H9 (cell line): Measurements from ENCODE around the gene UST. TPM values are rescaled to one million over a fixed set of nuclear protein-coding genes. Genes with fewer than 3 reads are reported as not detected.
A peak's percentile ranks its signal among the peaks of the same experiment; 100 is the strongest.

Experiments used
- DNase-seq: peaks from one replicate; pipeline ENCODE4 v3.0.0-alpha.2; 2017
- H2AFZ ChIP-seq: one replicate; pipeline ENCODE4 v1.6.1; 2013; ENCODE audit warnings: mild to moderate bottlenecking, low read length, control low read depth, moderate library complexity
- H2AK5ac ChIP-seq: 2 replicates; pipeline ENCODE4 v1.6.1; 2013; ENCODE audit warnings: low read length, control low read depth, mixed read lengths; ENCODE audit not compliant: insufficient read length
- H2BK120ac ChIP-seq: one replicate; pipeline ENCODE4 v1.6.1; 2013; ENCODE audit warnings: low read depth, mild to moderate bottlenecking, low read length, control low read depth, inconsistent platforms; ENCODE audit not compliant: poor library complexity, severe bottlenecking
- H2BK12ac ChIP-seq: 2 replicates; pipeline ENCODE4 v1.6.1; 2013; ENCODE audit warnings: low read length, control low read depth, mixed read lengths, low read depth; ENCODE audit not compliant: insufficient read length
- H2BK15ac ChIP-seq: 2 replicates; pipeline ENCODE4 v1.6.1; 2013; ENCODE audit warnings: low read depth, low read length, control low read depth
- H2BK20ac ChIP-seq: one replicate; pipeline ENCODE4 v1.6.1; 2013; ENCODE audit warnings: low read depth, mild to moderate bottlenecking, low read length, control low read depth, inconsistent platforms; ENCODE audit not compliant: poor library complexity, severe bottlenecking
- H2BK5ac ChIP-seq: 2 replicates; pipeline ENCODE4 v1.6.1; 2013; ENCODE audit warnings: low read length, control low read depth, mixed read lengths; ENCODE audit not compliant: insufficient read length
- H3K14ac ChIP-seq: 2 replicates; pipeline ENCODE4 v1.6.1; 2013; ENCODE audit warnings: low read length, control low read depth; ENCODE audit not compliant: insufficient read depth
- H3K18ac ChIP-seq: 2 replicates; pipeline ENCODE4 v1.6.1; 2013; ENCODE audit warnings: low read depth, mild to moderate bottlenecking, mixed read lengths, low read length, control low read depth; ENCODE audit not compliant: insufficient read length
- H3K23ac ChIP-seq: 2 replicates; pipeline ENCODE4 v1.6.1; 2013; ENCODE audit warnings: low read length, control low read depth, mixed read lengths, low read depth; ENCODE audit not compliant: insufficient read length
- H3K23me2 ChIP-seq: 2 replicates; pipeline ENCODE4 v1.6.1; 2013; ENCODE audit warnings: low read depth, mild to moderate bottlenecking, mixed read lengths, low read length, control low read depth; ENCODE audit not compliant: insufficient read length, poor library complexity, severe bottlenecking
- H3K27ac ChIP-seq: 2 replicates; pipeline ENCODE4 v1.5.1; 2013; ENCODE audit warnings: low read length, control low read depth, mixed read lengths, low read depth; ENCODE audit not compliant: insufficient read length
- H3K27me3 ChIP-seq: 2 replicates; pipeline ENCODE4 v1.6.1; 2013; ENCODE audit warnings: low read length, control low read depth, inconsistent platforms; ENCODE audit not compliant: insufficient read depth
- H3K4ac ChIP-seq: 2 replicates; pipeline ENCODE4 v1.6.1; 2013; ENCODE audit warnings: low read depth, mild to moderate bottlenecking, control low read depth, inconsistent platforms, low read length, moderate library complexity
- H3K4me1 ChIP-seq: 2 replicates; pipeline ENCODE4 v1.6.1; 2013; ENCODE audit warnings: low read length, control low read depth, inconsistent platforms; ENCODE audit not compliant: insufficient read depth
- H3K4me2 ChIP-seq: 2 replicates; pipeline ENCODE4 v1.6.1; 2013; ENCODE audit warnings: low read length, control low read depth, mixed read lengths; ENCODE audit not compliant: insufficient read length, insufficient read depth
- H3K56ac ChIP-seq: 2 replicates; pipeline ENCODE4 v1.6.1; 2013; ENCODE audit warnings: low read depth, mild to moderate bottlenecking, mixed read lengths, low read length, control low read depth; ENCODE audit not compliant: insufficient read length
- H3K79me1 ChIP-seq: 2 replicates; pipeline ENCODE4 v1.6.1; 2013; ENCODE audit warnings: low read depth, mild to moderate bottlenecking, moderate library complexity, low read length, control low read depth, inconsistent platforms; ENCODE audit not compliant: insufficient read depth, poor library complexity, severe bottlenecking
- H3K79me2 ChIP-seq: 2 replicates; pipeline ENCODE4 v1.6.1; 2013; ENCODE audit warnings: low read length, control low read depth, inconsistent platforms; ENCODE audit not compliant: insufficient read depth
- H3K9ac ChIP-seq: 2 replicates; pipeline ENCODE4 v1.6.1; 2013; ENCODE audit warnings: low read length, control low read depth, mixed read lengths; ENCODE audit not compliant: insufficient read length; ENCODE audit errors: extremely low read depth
- H3K9me3 ChIP-seq: one replicate; pipeline ENCODE4 v1.6.1; 2013; ENCODE audit warnings: low read depth, low read length, inconsistent platforms; ENCODE audit not compliant: control insufficient read depth
- H3T11ph ChIP-seq: one replicate; pipeline ENCODE4 v1.6.1; 2013; ENCODE audit warnings: mild to moderate bottlenecking, low read length, control low read depth, inconsistent platforms
- H4K20me1 ChIP-seq: one replicate; pipeline ENCODE4 v1.6.1; 2013; ENCODE audit not compliant: control insufficient read depth, insufficient read length, insufficient read depth
- H4K5ac ChIP-seq: 2 replicates; pipeline ENCODE4 v1.6.1; 2013; ENCODE audit warnings: low read depth, mild to moderate bottlenecking, mixed read lengths, low read length, control low read depth; ENCODE audit not compliant: insufficient read length
- H4K8ac ChIP-seq: replicated peaks from 2 replicates; pipeline ENCODE4 v1.6.1; 2013; ENCODE audit warnings: low read length, control low read depth, mixed read lengths, low read depth; ENCODE audit not compliant: insufficient read length
- H4K91ac ChIP-seq: 2 replicates; pipeline ENCODE4 v1.6.1; 2013; ENCODE audit warnings: low read depth, mild to moderate bottlenecking, moderate library complexity, mixed read lengths, low read length, control low read depth; ENCODE audit not compliant: insufficient read length
- H3K27ac Mint-ChIP-seq, 3 experiments: 2 replicates in 2 of 3; 3 replicates in 1 of 3; pipeline ENCODE4 v1.8.0; 2020 to 2021; ENCODE audit warnings: mixed read lengths in 3 of 3, mild to moderate bottlenecking in 1 of 3, moderate library complexity in 1 of 3
- H3K27me3 Mint-ChIP-seq: 2 replicates; pipeline ENCODE4 v1.8.0; 2021; ENCODE audit warnings: low read depth, mild to moderate bottlenecking, moderate library complexity, mixed read lengths
- H3K36me3 Mint-ChIP-seq, 3 experiments: 2 replicates in 2 of 3; 3 replicates in 1 of 3; pipeline ENCODE4 v1.8.0; 2020 to 2021; ENCODE audit warnings: low read depth in 3 of 3, mixed read lengths in 3 of 3; ENCODE audit not compliant: insufficient read depth in 1 of 3
- H3K4me1 Mint-ChIP-seq, 2 experiments: 2 replicates each; pipeline ENCODE4 v1.8.0; 2020; ENCODE audit warnings: mixed read lengths in 2 of 2
- H3K4me3 Mint-ChIP-seq, 2 experiments: 2 replicates in 1 of 2; 3 replicates in 1 of 2; pipeline ENCODE4 v1.8.0; 2020 to 2021; ENCODE audit warnings: mild to moderate bottlenecking in 2 of 2, mixed read lengths in 2 of 2, moderate library complexity in 1 of 2
- H3K9me3 Mint-ChIP-seq, 2 experiments: 2 replicates in 1 of 2; 3 replicates in 1 of 2; pipeline ENCODE4 v1.8.0; 2020; ENCODE audit warnings: mild to moderate bottlenecking in 2 of 2, mixed read lengths in 2 of 2, moderate library complexity in 1 of 2
- CTCF ChIP-seq: fragments of 200-600 bp; sonication (generic); conservative IDR thresholded peaks from 3 replicates; pipeline ENCODE4 v1.8.0; 2021; ENCODE audit warnings: antibody characterized with exemption, mild to moderate bottlenecking
- WGBS: extraction: QIAGEN DNeasy Blood & Tissue Kit; methylation state at CpG from one replicate; pipeline ENCODE4 v1.1.7; 2013; ENCODE audit warnings: missing lambda C conversion rate, low lambda C conversion rate, mixed read lengths; ENCODE audit not compliant: insufficient read length; ENCODE audit errors: extremely low coverage; 5-methylcytosine and 5-hydroxymethylcytosine counted together
- total RNA-seq: library from RNA; stranded (reverse); gene quantifications from 2 replicates; pipeline ENCODE4 v1.2.1, GENCODE V29; 2021

The UST gene
- total RNA-seq, 1 experiment from 2014 or later = 14.4 TPM

GRCh38 chr6:149015535-149016525, 269.0 kb downstream of the UST start:
- no peak overlapping the region for H4K5ac ChIP-seq
- no peak overlapping the region for H3K9ac ChIP-seq
- no peaks in the 10 kb centered on the region for H3K27me3 ChIP-seq
- no peak overlapping the region; a peak in 1 of 5 replicates for H3K4me3 Mint-ChIP-seq
- H3K9me3 ChIP-seq = no peaks in the 10 kb centered on the region
- no peak overlapping the region for H2BK5ac ChIP-seq
- no peak overlapping the region for H3K4me2 ChIP-seq
- H3K56ac ChIP-seq = no peak overlapping the region
- H2AK5ac ChIP-seq = no peak overlapping the region
- H2BK120ac ChIP-seq = no peak overlapping the region
- H3K4me1 Mint-ChIP-seq = peaks cover 37 to 43% of the 10 kb centered on the region in 2 experiments
- no peak overlapping the region for H2BK12ac ChIP-seq
- no peaks in the 10 kb centered on the region for H3K23me2 ChIP-seq
- no peak overlapping the region for H4K8ac ChIP-seq
- WGBS = no CpG with 5 or more reads among the region's 9 CpGs
- no peak overlapping the region for H2AFZ ChIP-seq
- peaks cover 14% of the 10 kb centered on the region; the same call in 1 of the 2 replicates for H3K4me1 ChIP-seq
- no peaks in the 10 kb centered on the region for H3K79me1 ChIP-seq
- H2BK20ac ChIP-seq = no peak overlapping the region
- no peak for DNase-seq
- no peaks in the 10 kb centered on the region for H4K20me1 ChIP-seq
- no peak overlapping the region for H3K23ac ChIP-seq
- H3K36me3 Mint-ChIP-seq = peaks cover 6 to 11% (median 9%) of the 10 kb centered on the region in 3 experiments
- H3K18ac ChIP-seq = no peak overlapping the region
- no peak overlapping the region for H3T11ph ChIP-seq
- no peak overlapping the region for H3K14ac ChIP-seq
- TF ChIP-seq CTCF = no peak
- no peak overlapping the region for H2BK15ac ChIP-seq
- no peaks in the 10 kb centered on the region for H3K79me2 ChIP-seq
- H3K27ac Mint-ChIP-seq = peak overlapping the region; percentile 33 to 95 (median 47); a peak in 4 of 7 replicates
- H3K27me3 Mint-ChIP-seq = no peaks in the 10 kb centered on the region
- H3K4ac ChIP-seq = no peak overlapping the region
- H4K91ac ChIP-seq = no peak overlapping the region
- no peaks in the 10 kb centered on the region; a peak in 1 of 5 replicates for H3K9me3 Mint-ChIP-seq
- H3K27ac ChIP-seq = no peak overlapping the region
